Thoracic aorta (tissue), 2 donors: ENCODE data around the gene FILIP1. TPM values are rescaled to one million over a fixed set of nuclear protein-coding genes. Genes with fewer than 3 reads are reported as not detected.

ENCODE experiments used
- ATAC-seq: fragments of 150-250 bp; one replicate; pipeline ENCODE4 v1.8.0; 2017; ENCODE audit warnings: low read depth; ENCODE audit not compliant: insufficient number of reproducible peaks, low FRiP score
- DNase-seq: peaks from one replicate; pipeline ENCODE4 v3.0.0-alpha.2; 2020; ENCODE audit warnings: low spot score
- H3K27ac ChIP-seq, 2 donors: fragments of 200-600 bp; sonication (generic); 1 replicate in 1 of 2; 2 replicates in 1 of 2; pipeline ENCODE4 v1.5.1; 2016; ENCODE audit warnings: mild to moderate bottlenecking in 2 of 2, moderate library complexity in 2 of 2
- H3K27me3 ChIP-seq: fragments of 200-600 bp; sonication (generic); replicated peaks from 2 replicates; pipeline ENCODE4 v1.6.0; 2016; ENCODE audit warnings: mild to moderate bottlenecking; ENCODE audit not compliant: insufficient read depth
- H3K36me3 ChIP-seq: fragments of 200-600 bp; sonication (generic); one replicate; pipeline ENCODE4 v1.5.1; 2016
- H3K4me1 ChIP-seq, 2 donors: fragments of 200-600 bp; sonication (generic); 1 replicate in 1 of 2; 2 replicates in 1 of 2; pipeline versions ENCODE4 v1.5.1 to v1.6.0; 2016; ENCODE audit warnings: low read depth in 2 of 2, mild to moderate bottlenecking in 1 of 2; ENCODE audit not compliant: control insufficient read depth in 1 of 2
- H3K4me3 ChIP-seq: fragments of 200-600 bp; sonication (generic); 2 replicates; pipeline ENCODE4 v1.5.1; 2016; ENCODE audit warnings: mild to moderate bottlenecking
- H3K9me3 ChIP-seq: fragments of 200-600 bp; sonication (generic); 2 replicates; pipeline ENCODE4 v1.5.1; 2016
- CTCF ChIP-seq: fragments of 200-600 bp; sonication (generic); IDR thresholded peaks from one replicate; pipeline ENCODE4 v1.5.1; 2019; ENCODE audit warnings: antibody characterized with exemption
- total RNA-seq, 2 donors: library from RNA; depleted of rRNA; stranded (reverse); fragments of >200 nt; gene quantifications; one replicate each; pipeline versions ENCODE4 v1.1.0 to v1.2.3, GENCODE V29; 2016

FILIP1 gene
- total RNA-seq, 2 donors from 2014 or later, result 23.4 to 43.8 TPM

DNA sequence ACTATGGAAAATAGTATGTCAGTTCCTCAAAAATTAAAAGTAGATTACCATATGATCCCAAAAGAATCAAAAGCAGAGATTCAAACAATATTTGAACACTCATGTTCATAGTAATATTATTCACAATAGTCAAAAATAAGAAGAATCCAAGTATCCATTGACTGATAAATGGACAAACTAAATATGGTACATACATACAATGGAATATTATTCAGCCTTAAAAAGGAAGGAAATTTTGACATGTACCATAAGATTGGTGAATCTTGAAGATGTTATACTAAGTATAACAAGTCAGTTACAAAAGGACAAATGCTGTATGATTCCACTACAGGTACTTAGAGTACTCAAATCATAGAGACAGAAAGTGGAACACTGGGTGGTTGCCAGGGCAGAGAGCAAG lies 120.7 kb downstream of the FILIP1 start:
- H3K27ac ChIP-seq, result no peak overlapping the region
- no peaks in the 10 kb centered on the region for H3K36me3 ChIP-seq
- no peak for TF ChIP-seq CTCF
- H3K4me3 ChIP-seq, result no peak overlapping the region
- DNase-seq (no peak), ATAC-seq (no peak)
- H3K4me1 ChIP-seq, result peaks cover 19 to 43% of the 10 kb centered on the region in 2 donors
- no peaks in the 10 kb centered on the region for H3K27me3 ChIP-seq
- no peaks in the 10 kb centered on the region for H3K9me3 ChIP-seq

DNA sequence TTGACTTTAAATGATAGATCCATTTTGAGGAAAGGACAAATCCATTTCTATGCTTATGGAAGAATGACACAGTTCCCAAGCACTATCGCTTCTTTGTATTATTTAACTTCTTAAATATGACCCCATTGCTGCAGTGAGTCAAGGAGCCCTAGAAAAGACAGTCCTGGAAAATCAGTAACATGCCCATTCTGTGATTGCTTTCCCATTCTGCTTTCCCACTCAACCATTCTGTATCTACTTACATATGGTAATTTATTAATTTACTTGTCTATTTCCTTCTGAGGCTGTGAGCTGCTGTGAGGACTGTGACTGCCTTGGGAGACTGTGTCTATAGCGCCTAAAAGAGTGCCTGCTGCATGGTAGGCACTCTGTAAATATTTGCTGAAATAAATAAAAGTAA lies 123.6 kb downstream of the FILIP1 start:
- Histone ChIP-seq H3K36me3 (no peaks in the 10 kb centered on the region), H3K4me3 (no peak overlapping the region), H3K27ac (peak overlapping the region; percentile 27 to 43), H3K27me3 (no peaks in the 10 kb centered on the region), H3K4me1 (peaks cover 23 to 33% of the 10 kb centered on the region in 2 donors), H3K9me3 (no peaks in the 10 kb centered on the region)
- DNase-seq (no peak), ATAC-seq (no peak)
- TF ChIP-seq CTCF, result no peak

DNA sequence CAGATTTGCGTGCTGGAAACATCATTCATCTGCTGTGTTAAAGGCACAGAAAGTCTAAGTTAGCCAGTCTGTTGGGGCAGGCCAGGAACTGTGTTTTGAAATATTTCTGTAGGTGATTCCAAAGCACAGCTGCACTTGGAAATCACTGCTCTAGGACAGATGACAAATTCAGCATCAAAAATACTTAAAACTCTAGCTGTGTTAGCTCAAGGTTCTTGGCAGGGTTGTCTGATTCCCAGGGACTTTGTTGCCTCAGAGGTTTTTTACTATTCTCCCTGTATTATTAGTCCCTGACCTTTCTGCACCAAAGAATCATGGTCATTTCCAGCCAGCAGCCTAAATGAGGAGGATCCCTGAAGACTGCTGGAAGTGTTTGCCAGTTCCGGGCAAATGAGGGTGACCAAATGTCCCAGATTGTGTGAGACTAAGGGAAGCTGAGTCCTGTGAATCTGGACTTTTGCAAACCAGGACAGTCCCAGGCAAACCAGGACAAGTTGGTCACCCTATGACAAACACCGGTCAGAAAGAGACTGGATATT lies 124.7 kb downstream of the FILIP1 start:
- Histone ChIP-seq H3K9me3 (no peaks in the 10 kb centered on the region), H3K27ac (peak overlapping the region; percentile 18 to 43), H3K4me3 (no peak overlapping the region), H3K27me3 (no peaks in the 10 kb centered on the region), H3K36me3 (no peaks in the 10 kb centered on the region), H3K4me1 (peaks cover 23 to 27% of the 10 kb centered on the region in 2 donors)
- ATAC-seq, result peak; percentile 66
- no peak for TF ChIP-seq CTCF
- no peak for DNase-seq

DNA sequence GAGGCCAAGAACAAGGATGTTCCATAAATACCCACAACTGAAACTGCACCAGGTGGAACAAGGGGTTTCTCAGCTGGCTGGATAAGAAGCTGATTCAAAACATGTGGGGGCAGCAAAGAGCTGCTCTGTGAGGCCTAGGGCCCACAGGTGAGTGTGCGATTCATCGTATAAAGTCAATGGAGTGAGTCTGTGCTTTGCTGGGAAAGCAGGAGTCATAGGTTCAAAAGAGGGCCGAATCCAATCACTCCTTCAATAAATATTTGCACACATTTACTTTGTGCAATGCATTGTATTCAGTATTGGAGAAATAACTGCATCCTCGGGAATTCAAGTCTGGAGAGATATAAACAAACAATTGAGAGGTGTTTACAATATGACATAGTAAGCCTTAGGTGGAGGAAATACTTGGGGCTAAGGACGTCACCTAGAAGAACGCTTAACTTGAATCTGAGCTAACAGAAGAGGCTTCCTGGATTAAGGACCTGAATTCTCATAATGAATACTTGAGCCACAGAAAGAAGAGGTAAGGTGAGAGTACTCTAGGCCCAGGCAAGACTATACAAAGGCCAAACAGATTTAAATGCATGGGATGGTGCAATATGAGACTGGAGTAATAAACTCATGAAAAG lies 125.3 kb downstream of the FILIP1 start:
- peak overlapping the region; percentile 18 to 43 for H3K27ac ChIP-seq
- peaks cover 23 to 28% of the 10 kb centered on the region in 2 donors for H3K4me1 ChIP-seq
- DNase-seq (no peak), ATAC-seq (no peak)
- TF ChIP-seq CTCF, result no peak
- H3K9me3 ChIP-seq, result no peaks in the 10 kb centered on the region
- no peak overlapping the region for H3K4me3 ChIP-seq
- no peaks in the 10 kb centered on the region for H3K27me3 ChIP-seq
- no peaks in the 10 kb centered on the region for H3K36me3 ChIP-seq

DNA sequence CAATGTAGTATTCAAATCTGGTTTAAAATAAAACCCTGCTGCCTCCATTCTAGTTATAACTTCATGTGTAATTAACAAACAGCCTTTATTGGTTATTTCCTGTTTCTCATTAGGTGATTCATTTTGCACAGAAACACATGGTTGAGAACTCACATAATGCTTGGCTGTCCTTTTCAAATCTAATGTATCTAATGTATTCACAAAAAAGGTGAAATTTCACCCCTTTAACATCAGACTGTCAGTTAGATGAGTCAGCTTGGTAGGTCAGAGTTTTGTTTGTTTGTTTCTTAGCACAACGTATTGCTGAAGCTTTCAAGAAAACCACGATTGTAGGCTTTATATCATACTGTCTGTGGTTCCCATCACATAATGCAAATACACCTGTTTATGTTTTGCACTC lies 130.3 kb downstream of the FILIP1 start:
- peaks cover 4 to 15% of the 10 kb centered on the region in 2 donors for H3K4me1 ChIP-seq
- ATAC-seq (no peak), DNase-seq (no peak)
- no peaks in the 10 kb centered on the region for H3K9me3 ChIP-seq
- H3K36me3 ChIP-seq, result peaks cover 2% of the 10 kb centered on the region
- H3K27ac ChIP-seq, result no peak overlapping the region
- no peaks in the 10 kb centered on the region for H3K27me3 ChIP-seq
- no peak for TF ChIP-seq CTCF
- H3K4me3 ChIP-seq, result no peak overlapping the region
